Liver (tissue), 9 donors: ENCODE results near the gene CCL18. TPM values are rescaled to one million over a fixed set of nuclear protein-coding genes. Genes with fewer than 3 reads are reported as not detected.

ENCODE experiments used
- DNase-seq: peaks from one replicate; pipeline ENCODE4 v3.0.0-alpha.2; 2017; ENCODE audit warnings: low spot score
- H3K27ac ChIP-seq, 2 donors: one replicate each; pipeline ENCODE4 v1.7.0; 2013; ENCODE audit warnings: inconsistent platforms in 2 of 2, low read length in 2 of 2, control low read depth in 1 of 2, low read depth in 1 of 2, mild to moderate bottlenecking in 1 of 2
- H3K27me3 ChIP-seq, 4 donors: one replicate each; pipeline versions ENCODE4 v1.6.1 to v1.7.0; 2013; ENCODE audit warnings: low read length in 3 of 4, inconsistent platforms in 1 of 4, mild to moderate bottlenecking in 1 of 4, moderate library complexity in 1 of 4; ENCODE audit not compliant: control insufficient read depth in 4 of 4, insufficient read depth in 4 of 4
- H3K36me3 ChIP-seq, 4 donors: one replicate each; pipeline versions ENCODE4 v1.6.1 to v1.7.0; 2013; ENCODE audit warnings: low read length in 3 of 4, mild to moderate bottlenecking in 3 of 4, low read depth in 1 of 4, moderate library complexity in 1 of 4; ENCODE audit not compliant: control insufficient read depth in 4 of 4, insufficient read depth in 3 of 4
- H3K4me1 ChIP-seq, 4 donors: one replicate each; pipeline versions ENCODE4 v1.6.1 to v1.7.0; 2013; ENCODE audit warnings: low read length in 3 of 4, mild to moderate bottlenecking in 3 of 4, moderate library complexity in 1 of 4; ENCODE audit not compliant: control insufficient read depth in 4 of 4, insufficient read depth in 4 of 4
- H3K4me3 ChIP-seq, 3 donors: one replicate each; pipeline versions ENCODE4 v1.6.1 to v1.7.0; 2013; ENCODE audit warnings: low read length in 3 of 3, control low read depth in 1 of 3, low read depth in 1 of 3, mild to moderate bottlenecking in 1 of 3
- H3K9ac ChIP-seq, 2 donors: one replicate each; pipeline ENCODE4 v1.7.0; 2013; ENCODE audit warnings: low read length in 2 of 2, mild to moderate bottlenecking in 2 of 2, moderate library complexity in 2 of 2, control low read depth in 1 of 2, low read depth in 1 of 2
- H3K9me3 ChIP-seq, 4 donors: one replicate each; pipeline versions ENCODE4 v1.6.1 to v1.7.0; 2013; ENCODE audit warnings: low read length in 3 of 4; ENCODE audit not compliant: control insufficient read depth in 4 of 4
- ATF3 ChIP-seq: IDR thresholded peaks from 2 replicates; pipeline ENCODE4 v1.6.1; 2016; ENCODE audit warnings: antibody characterized with exemption
- CTCF ChIP-seq: fragments of 150-350 bp; IDR thresholded peaks from 2 replicates; pipeline ENCODE4 v1.5.1; 2017; ENCODE audit warnings: improper control_type of control experiment, low read depth, low read length; ENCODE audit not compliant: missing input control
- EGR1 ChIP-seq, 2 donors: IDR thresholded peaks; 2 replicates each; pipeline ENCODE4 v1.6.1; 2016 to 2018; ENCODE audit warnings: antibody characterized with exemption in 2 of 2, low read depth in 2 of 2
- FOXA1 ChIP-seq: IDR thresholded peaks from 2 replicates; pipeline ENCODE4 v1.6.1; 2016; ENCODE audit warnings: antibody characterized with exemption
- FOXA2 ChIP-seq: IDR thresholded peaks from 2 replicates; pipeline ENCODE4 v1.6.1; 2016; ENCODE audit warnings: antibody characterized with exemption
- GABPA ChIP-seq, 2 donors: IDR thresholded peaks in 1 of 2; conservative IDR thresholded peaks in 1 of 2; 2 replicates each; pipeline ENCODE4 v1.6.1; 2016; ENCODE audit warnings: antibody characterized with exemption in 2 of 2, mild to moderate bottlenecking in 1 of 2, moderate library complexity in 1 of 2
- HNF4A ChIP-seq, 2 donors: conservative IDR thresholded peaks; 2 replicates each; pipeline ENCODE4 v1.6.1; 2016; ENCODE audit warnings: antibody characterized with exemption in 2 of 2, mild to moderate bottlenecking in 2 of 2
- HNF4G ChIP-seq: IDR thresholded peaks from 2 replicates; pipeline ENCODE4 v1.6.1; 2016; ENCODE audit warnings: antibody characterized with exemption
- JUND ChIP-seq, 2 donors: IDR thresholded peaks; 2 replicates each; pipeline ENCODE4 v1.6.1; 2016; ENCODE audit warnings: antibody characterized with exemption in 2 of 2
- MAX ChIP-seq: IDR thresholded peaks from 2 replicates; pipeline ENCODE4 v1.6.1; 2016; ENCODE audit warnings: antibody characterized with exemption
- NR2F2 ChIP-seq: IDR thresholded peaks from 2 replicates; pipeline ENCODE4 v1.6.1; 2016; ENCODE audit warnings: antibody characterized with exemption
- RAD21 ChIP-seq, 2 donors: IDR thresholded peaks; 2 replicates each; pipeline ENCODE4 v1.6.1; 2016; ENCODE audit warnings: antibody characterized with exemption in 2 of 2, mild to moderate bottlenecking in 2 of 2
- REST ChIP-seq: IDR thresholded peaks from 2 replicates; pipeline ENCODE4 v1.6.1; 2016; ENCODE audit warnings: antibody characterized with exemption, mild to moderate bottlenecking
- RXRA ChIP-seq, 2 donors: IDR thresholded peaks; 2 replicates each; pipeline ENCODE4 v1.6.1; 2017 to 2018; ENCODE audit warnings: antibody characterized with exemption in 2 of 2, mild to moderate bottlenecking in 1 of 2
- SP1 ChIP-seq: IDR thresholded peaks from 2 replicates; pipeline ENCODE4 v1.6.1; 2018; ENCODE audit warnings: antibody characterized with exemption, mild to moderate bottlenecking
- TAF1 ChIP-seq: conservative IDR thresholded peaks from 2 replicates; pipeline ENCODE4 v1.6.1; 2016; ENCODE audit warnings: antibody characterized with exemption, mild to moderate bottlenecking
- YY1 ChIP-seq: IDR thresholded peaks from 2 replicates; pipeline ENCODE4 v1.6.1; 2016; ENCODE audit warnings: antibody characterized with exemption, mild to moderate bottlenecking
- ZBTB33 ChIP-seq: IDR thresholded peaks from 2 replicates; pipeline ENCODE4 v1.6.1; 2016; ENCODE audit warnings: antibody characterized with exemption
- WGBS: extraction: QIAGEN DNeasy Blood & Tissue Kit; methylation state at CpG from one replicate; pipeline ENCODE4 v1.1.7; 2013; 5-methylcytosine and 5-hydroxymethylcytosine counted together
- polyA plus RNA-seq, 2 donors: library from polyadenylated mRNA; stranded (reverse) in 1 of 2; unstranded in 1 of 2; fragments of 200-250 nt in 1 of 2; fragments of >200 nt in 1 of 2; fragmentation: Nextera tagmentation in 1 of 2; extraction: Ambion mirVana in 1 of 2; gene quantifications; one replicate each; pipeline versions ENCODE4 v1.2.1 to v1.2.3, GENCODE V29; 2013 to 2015
- total RNA-seq, 2 donors: library from RNA; depleted of rRNA; stranded (reverse); fragments of >200 nt; gene quantifications; one replicate each; pipeline ENCODE4 v1.2.3, GENCODE V29; 2014
- donor health status: healthy.
- donor health status: healthy.
- donor health status: healthy.
- donor health status: healthy.
- donor health status: healthy.

CCL18 gene
- total and polyA plus RNA-seq, 4 donors: 0.22 to 0.92 (median 0.76) TPM; not detected in 1

- TF ChIP-seq GABPA (IDR thresholded peaks at IDR 0.05 in 1 of 2, conservative IDR thresholded peaks at IDR 0.05 in 1 of 2) (no peak), YY1 (no peak), NR2F2 (no peak), FOXA2 (no peak), RXRA (IDR thresholded peaks at IDR 0.05) (no peak), FOXA1 (no peak), HNF4A (conservative IDR thresholded peaks at IDR 0.05) (no peak), ATF3 (no peak), SP1 (no peak), JUND (IDR thresholded peaks at IDR 0.05) (no peak), REST (no peak), EGR1 (IDR thresholded peaks at IDR 0.05; ENCODE audit: low read depth in 2 of 2) (no peak), RAD21 (IDR thresholded peaks at IDR 0.05) (no peak)
- H3K9ac ChIP-seq: no peak overlapping the region
- H3K9me3 ChIP-seq: no peaks in the 10 kb centered on the region
- H3K4me1 ChIP-seq: peaks cover 0 to 5% (median 2%) of the 10 kb centered on the region in 4 donors
- no peaks in the 10 kb centered on the region for H3K36me3 ChIP-seq
- no peak for DNase-seq
- H3K27me3 ChIP-seq: no peaks in the 10 kb centered on the region
- H3K27ac ChIP-seq: no peak overlapping the region
- H3K4me3 ChIP-seq: no peak overlapping the region
These were observed 5.1 kb downstream of the CCL18 start for GRCh38 chr17:36069136-36069535.

- DNase-seq: no peak
- no peak overlapping the region for H3K9ac ChIP-seq
These were observed 6.4 kb downstream of the CCL18 start for GRCh38 chr17:36070427-36070826.

More at GRCh38 chr17:36070427-36070826, 6.4 kb downstream of the CCL18 start:
- Histone ChIP-seq H3K4me3 (no peak overlapping the region), H3K9me3 (no peaks in the 10 kb centered on the region), H3K36me3 (no peaks in the 10 kb centered on the region), H3K4me1 (peaks cover 0 to 5% (median 2%) of the 10 kb centered on the region in 4 donors), H3K27me3 (no peaks in the 10 kb centered on the region), H3K27ac (no peak overlapping the region)
- no peak for TF ChIP-seq NR2F2
- TF ChIP-seq EGR1 (IDR thresholded peaks at IDR 0.05; ENCODE audit: low read depth in 2 of 2): no peak
- no peak for TF ChIP-seq RXRA (IDR thresholded peaks at IDR 0.05)
- TF ChIP-seq ZBTB33: no peak
- TF ChIP-seq GABPA (IDR thresholded peaks at IDR 0.05 in 1 of 2, conservative IDR thresholded peaks at IDR 0.05 in 1 of 2): no peak
- TF ChIP-seq JUND (IDR thresholded peaks at IDR 0.05): no peak
- TF ChIP-seq YY1: no peak
- TF ChIP-seq ATF3: no peak
- TF ChIP-seq TAF1: no peak
- TF ChIP-seq CTCF: no peak
- TF ChIP-seq HNF4A (conservative IDR thresholded peaks at IDR 0.05): no peak
- no peak for TF ChIP-seq SP1
- TF ChIP-seq REST: no peak
- no peak for TF ChIP-seq MAX
- no peak for TF ChIP-seq HNF4G
- 79% methylated on average over 3 of the region's 3 CpGs for WGBS
